ENCODE measurements around the gene SLC10A1.

Gene SLC10A1

DNA sequence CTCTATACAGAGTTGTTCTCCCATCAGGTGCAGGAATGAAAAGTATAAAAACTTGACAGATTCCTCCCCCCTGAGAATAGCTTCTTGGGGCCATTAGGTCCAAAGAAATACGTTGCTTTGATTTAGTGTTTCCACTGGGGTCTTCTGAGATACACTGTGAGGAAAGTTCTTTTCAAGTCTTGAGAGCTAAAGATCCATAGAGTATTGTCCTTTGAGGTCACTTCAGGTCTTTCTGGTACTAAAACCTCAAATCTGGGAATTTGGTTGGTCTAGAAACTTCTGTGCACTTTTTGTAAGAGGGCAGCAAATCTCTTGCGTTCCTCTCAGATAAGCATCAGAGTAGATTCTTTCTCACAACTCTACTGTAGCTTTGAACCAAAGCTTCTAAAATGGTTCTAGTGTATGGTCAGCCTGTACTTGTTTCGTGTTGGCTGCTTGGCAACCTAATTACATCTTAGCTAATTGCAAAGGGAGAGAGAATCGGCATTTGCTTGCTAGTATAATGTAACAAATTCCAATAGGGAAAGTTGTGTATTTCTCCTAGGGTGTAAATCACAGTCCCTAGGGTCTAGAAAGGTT, 20.1 kb downstream of the SLC10A1 start:
- DNase-seq (ENCODE audit: low read depth) = no peak
- H3K4me3 ChIP-seq (ENCODE audit: low read depth, low read length) = no peak overlapping the region
- TF ChIP-seq, protein P1, sequence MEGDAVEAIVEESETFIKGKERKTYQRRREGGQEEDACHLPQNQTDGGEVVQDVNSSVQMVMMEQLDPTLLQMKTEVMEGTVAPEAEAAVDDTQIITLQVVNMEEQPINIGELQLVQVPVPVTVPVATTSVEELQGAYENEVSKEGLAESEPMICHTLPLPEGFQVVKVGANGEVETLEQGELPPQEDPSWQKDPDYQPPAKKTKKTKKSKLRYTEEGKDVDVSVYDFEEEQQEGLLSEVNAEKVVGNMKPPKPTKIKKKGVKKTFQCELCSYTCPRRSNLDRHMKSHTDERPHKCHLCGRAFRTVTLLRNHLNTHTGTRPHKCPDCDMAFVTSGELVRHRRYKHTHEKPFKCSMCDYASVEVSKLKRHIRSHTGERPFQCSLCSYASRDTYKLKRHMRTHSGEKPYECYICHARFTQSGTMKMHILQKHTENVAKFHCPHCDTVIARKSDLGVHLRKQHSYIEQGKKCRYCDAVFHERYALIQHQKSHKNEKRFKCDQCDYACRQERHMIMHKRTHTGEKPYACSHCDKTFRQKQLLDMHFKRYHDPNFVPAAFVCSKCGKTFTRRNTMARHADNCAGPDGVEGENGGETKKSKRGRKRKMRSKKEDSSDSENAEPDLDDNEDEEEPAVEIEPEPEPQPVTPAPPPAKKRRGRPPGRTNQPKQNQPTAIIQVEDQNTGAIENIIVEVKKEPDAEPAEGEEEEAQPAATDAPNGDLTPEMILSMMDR (IDR thresholded peaks at IDR 0.05; ENCODE audit: low read depth, low read length, missing control alignments) = no peak
- in situ Hi-C loops (cut with HindIII; ENCODE audit: low sequenced_read_pairs) = no loop called here

DNA sequence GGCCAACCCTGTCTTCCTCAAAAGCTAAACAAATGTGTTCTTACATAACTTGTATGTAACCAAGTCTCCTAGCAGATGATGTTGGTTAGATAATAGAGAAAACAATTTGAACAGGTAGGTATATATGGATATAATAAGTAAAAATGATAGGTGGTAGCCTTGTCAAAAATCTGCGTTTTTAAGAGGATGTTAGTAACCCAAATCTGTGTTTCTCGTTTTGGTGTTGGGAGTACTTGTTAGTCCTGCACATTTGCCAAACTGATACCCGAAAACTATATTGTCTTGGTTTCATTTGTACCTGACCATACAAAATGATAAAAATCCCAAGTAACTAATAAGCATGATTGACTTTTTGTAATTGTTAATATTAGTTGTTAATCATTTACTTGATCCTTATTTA, 22.0 kb downstream of the SLC10A1 start:
- H3K4me3 ChIP-seq (ENCODE audit: low read depth, low read length) = no peak overlapping the region
- TF ChIP-seq, protein P1 (IDR thresholded peaks at IDR 0.05; ENCODE audit: low read depth, low read length, missing control alignments) = no peak
- no peak for DNase-seq (ENCODE audit: low read depth)
- in situ Hi-C loops (cut with HindIII; ENCODE audit: low sequenced_read_pairs) = no loop called here

DNA sequence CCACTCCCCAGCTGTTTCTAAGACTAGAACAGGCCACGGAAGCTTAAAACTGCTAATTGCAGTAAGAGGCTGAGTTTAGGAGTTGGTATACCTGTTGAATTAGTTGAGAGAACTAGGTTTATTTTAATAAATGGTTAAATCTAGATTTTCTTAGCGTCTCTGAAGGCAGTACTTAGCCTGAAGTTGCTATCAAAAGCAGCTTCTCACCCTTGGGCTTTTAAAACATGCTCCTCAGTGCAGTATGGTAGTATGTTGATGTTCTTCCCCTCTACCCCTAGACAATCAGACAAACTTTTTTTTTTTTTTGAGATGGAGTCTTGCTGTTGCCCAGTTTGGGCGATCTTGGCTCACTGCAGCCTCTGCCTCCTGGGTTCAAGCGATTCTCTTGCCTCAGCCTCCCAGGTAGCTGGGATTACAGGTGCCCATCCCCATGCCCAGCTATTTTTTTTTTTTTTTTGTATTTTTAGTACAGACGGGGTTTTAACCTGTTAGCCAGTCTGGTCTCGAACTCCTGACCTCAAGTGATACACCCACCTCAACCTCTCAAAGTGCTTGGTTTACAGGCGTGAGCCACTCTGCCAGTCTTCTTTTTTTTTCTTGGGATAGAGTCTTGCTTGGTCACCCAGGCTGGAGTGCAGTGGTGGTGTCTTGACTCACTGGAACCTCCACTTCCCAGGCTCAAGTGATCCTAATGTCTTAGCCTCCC, 23.3 kb downstream of the SLC10A1 start:
- TF ChIP-seq, protein P1 (IDR thresholded peaks at IDR 0.05; ENCODE audit: low read depth, low read length, missing control alignments) = no peak
- in situ Hi-C loops (cut with HindIII; ENCODE audit: low sequenced_read_pairs) = no loop called here

DNA sequence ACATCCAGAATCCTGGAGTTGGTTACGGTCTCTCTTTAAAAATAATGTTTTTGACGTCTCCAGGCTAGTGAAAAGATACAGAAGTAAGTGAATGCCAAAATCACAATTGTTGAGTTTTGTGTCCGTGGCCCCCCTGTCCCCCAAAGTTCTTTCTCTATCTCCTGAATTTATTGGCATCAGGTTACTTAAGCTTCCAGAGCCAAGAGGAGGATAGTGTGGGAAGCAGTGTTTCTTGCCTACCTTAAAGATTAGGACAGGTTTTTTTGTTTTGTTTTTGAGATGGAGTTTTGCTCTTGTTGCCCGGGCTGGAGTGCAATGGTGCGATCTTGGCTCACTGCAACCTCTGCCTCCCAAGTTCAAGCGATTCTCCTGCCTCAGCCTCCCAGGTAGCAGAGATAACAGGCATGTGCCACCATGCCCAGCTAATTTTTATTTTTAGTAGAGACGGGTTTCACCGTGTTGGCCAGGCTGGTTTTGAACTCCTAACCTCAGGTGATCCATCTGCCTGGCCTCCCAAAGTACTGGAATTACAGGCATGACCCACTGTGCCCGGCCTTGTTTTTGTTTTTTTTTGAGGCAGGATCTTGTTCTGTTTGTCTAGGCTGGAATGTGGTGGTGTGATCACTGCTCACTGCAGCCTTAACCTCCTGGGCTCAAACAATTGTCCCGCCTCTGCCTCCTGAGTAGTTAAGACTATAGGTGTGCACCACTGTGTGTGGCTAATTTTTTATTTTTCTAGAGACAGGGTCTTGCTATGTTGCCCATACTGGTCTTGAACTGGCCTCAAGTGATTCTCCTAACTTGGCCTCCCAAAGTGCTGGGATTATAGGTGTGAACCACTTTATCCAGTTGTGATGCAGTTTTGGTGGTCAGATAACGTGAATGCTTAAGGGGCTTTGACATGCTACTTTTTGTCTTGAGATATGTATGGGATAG, 24.7 kb downstream of the SLC10A1 start:
- in situ Hi-C loops (cut with HindIII; ENCODE audit: low sequenced_read_pairs) = no loop called here
- DNase-seq (ENCODE audit: low read depth) = no peak
- TF ChIP-seq, protein P1 (IDR thresholded peaks at IDR 0.05; ENCODE audit: low read depth, low read length, missing control alignments) = no peak
- no peak overlapping the region for H3K4me3 ChIP-seq (ENCODE audit: low read depth, low read length)

More for the DNA sequence above, 23.3 kb downstream of the SLC10A1 start:
- no peak overlapping the region for H3K4me3 ChIP-seq (ENCODE audit: low read depth, low read length)
- DNase-seq (ENCODE audit: low read depth) = no peak

DNA sequence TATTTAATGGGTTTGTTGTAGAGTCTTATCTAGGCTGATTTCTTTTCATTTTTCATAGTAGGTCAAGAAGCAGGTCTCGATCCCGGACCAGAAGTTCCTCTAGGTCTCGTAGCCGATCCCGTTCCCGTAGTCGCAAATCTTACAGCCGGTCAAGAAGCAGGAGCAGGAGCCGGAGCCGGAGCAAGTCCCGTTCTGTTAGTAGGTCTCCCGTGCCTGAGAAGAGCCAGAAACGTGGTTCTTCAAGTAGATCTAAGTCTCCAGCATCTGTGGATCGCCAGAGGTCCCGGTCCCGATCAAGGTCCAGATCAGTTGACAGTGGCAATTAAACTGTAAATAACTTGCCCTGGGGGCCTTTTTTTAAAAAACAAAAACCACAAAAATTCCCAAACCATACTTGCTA, 25.9 kb downstream of the SLC10A1 start:
- in situ Hi-C loops (cut with HindIII; ENCODE audit: low sequenced_read_pairs) = no loop called here
- TF ChIP-seq, protein P1 (IDR thresholded peaks at IDR 0.05; ENCODE audit: low read depth, low read length, missing control alignments) = no peak
- no peak for DNase-seq (ENCODE audit: low read depth)
- no peak overlapping the region for H3K4me3 ChIP-seq (ENCODE audit: low read depth, low read length)

DNA sequence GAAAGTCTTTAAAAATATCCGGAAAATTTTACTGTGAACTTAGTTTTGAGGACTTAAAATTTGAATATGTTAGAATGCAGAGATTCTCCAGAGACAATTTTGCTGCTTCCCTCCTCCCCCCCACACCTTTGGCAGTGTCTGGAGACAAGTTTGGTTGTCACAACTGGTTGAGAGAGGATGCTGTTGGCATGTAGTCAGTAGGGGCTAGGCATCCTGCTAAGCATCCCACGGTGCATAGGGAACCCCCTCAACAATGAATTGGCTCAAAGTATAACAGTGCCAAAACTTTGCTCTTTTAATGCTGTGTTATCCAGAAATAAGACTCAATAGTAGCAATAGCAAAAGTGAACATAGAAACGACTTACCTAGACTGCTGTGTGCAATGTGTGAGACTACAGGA, 26.5 kb downstream of the SLC10A1 start:
- H3K4me3 ChIP-seq (ENCODE audit: low read depth, low read length) = no peak overlapping the region
- no peak for DNase-seq (ENCODE audit: low read depth)
- in situ Hi-C loops (cut with HindIII; ENCODE audit: low sequenced_read_pairs) = no loop called here
- TF ChIP-seq, protein P1 (IDR thresholded peaks at IDR 0.05; ENCODE audit: low read depth, low read length, missing control alignments) = no peak
